HG02642 (cell line): ENCODE results near the gene NPIPB2.
"Not testable (repeated sequence)": the region's sequence is repeated elsewhere in the genome, so short reads cannot be mapped to it uniquely, and the experiment has no call there.

Experiments used
- ATAC-seq: cut with Tn5 transposase; IDR thresholded peaks from one replicate; pipeline ENCODE4 v1.9.1; 2021; ENCODE audit warnings: mild to moderate bottlenecking; ENCODE audit not compliant: unreplicated experiment, poor library complexity

Gene NPIPB2

DNA sequence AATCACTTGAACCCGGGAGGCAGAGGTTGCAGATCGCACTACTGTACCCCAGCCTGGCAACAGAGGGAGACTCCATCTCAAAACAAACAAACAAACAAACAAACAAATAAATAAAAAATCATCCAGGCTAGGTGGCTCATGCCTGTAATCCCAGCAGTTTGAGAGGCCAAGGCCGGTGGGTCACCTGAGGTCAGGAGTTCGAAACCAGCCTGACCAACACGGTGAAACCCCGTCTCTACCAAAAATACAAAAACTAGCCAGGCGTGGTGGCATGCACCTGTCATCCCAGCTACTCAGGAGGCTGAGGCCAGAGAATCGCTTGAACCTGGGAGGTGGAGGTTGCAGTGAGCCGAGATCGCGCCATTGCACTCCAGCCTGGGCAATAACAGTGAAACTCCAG lies 21.1 kb upstream of the NPIPB2 start:
- ATAC-seq = not testable (repeated sequence)

DNA sequence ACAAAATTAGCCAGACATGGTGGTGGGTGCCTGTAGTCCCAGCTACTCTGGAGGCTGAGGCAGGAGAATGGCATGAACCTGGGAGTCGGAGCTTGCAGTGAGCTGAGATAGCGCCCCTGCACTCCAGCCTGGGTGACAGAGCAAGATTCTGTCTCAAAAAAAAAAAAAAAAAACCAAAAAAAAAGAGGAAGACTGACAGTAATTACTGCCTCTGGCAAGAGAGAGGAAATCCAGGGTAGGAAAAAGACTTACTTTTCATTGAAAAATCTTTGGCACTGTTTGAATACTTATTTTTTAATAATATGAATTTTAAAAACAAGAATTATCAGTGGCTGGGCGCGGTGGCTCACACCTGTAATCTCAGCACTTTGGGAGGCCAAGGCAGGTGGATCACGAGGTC lies 20.6 kb upstream of the NPIPB2 start:
- ATAC-seq = not testable (repeated sequence)

DNA sequence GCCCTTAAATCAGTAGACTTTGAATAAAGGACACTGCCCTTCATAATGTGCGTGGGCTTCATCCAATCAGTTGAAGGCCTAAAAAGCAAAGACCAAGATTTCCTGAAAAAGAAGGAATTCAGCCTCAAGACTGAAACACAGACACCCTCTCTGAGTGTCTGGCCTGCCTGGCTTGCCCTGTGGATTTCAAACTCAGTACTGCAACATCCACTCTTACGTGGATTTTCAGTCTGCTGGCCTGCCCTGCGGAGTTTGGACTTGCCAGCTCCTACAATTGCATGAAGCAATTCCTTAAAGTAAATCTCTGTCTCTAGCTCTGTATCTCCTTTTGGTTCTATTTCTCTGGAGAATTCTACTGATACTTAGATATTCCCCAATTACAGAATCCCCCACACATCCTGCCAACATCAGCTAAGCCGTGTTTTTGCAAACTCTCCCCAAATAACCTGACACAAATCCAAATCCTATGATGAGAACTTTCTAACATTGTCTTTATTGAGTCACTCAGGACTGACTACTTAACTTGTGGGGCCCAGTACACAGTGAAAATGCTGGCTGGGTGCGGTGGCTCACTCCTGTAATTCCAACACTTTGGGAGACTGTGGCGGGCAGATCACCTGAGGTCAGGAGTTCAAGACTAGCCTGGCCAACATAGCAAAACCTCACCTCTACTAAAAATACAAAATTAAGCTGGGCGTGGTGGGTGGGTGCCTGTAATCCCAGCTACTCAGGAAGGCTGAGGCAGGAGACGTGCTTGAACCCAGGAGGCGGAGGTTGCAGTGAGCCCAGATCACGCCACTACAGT lies 15.9 kb upstream of the NPIPB2 start:
- no peak for ATAC-seq

DNA sequence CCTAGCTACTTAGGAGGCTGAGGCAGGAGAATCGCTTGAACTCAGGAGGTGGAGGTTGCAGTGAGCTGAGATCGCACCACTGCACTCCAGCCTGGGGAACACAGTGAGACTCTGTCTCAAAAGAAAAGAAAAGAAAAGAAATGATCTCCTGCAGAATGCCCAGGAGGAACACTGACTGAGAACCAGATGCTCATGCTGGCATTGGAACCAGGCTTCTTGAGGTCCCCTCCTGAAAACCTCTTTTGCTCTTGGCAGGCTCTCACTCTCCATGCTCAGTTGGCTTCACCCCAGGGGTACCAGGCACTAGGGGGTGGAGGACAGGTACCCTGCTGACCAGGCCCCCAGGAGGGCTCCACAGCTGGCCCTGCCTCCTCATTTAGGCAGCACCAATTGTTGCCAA lies 14.7 kb upstream of the NPIPB2 start:
- ATAC-seq = no peak

DNA sequence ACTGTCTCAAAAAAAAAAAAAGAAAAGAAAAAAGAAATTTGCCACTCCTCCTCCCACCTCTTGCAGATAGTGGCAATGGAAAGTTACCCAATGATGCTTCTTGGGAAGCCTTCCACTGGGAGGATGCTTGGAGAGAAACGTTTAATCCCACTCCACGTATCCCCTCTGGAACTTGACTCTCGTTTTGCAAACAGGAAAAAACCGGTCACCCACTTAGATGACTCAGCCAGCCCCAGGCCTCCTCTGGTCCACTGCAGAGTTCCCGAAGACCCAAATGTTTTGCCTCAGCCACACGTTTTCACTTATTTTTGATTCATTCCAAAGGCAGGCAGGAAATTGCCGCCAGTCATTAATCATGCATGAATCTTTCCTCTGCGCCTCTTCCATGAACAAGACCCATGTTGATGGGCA lies 13.9 kb upstream of the NPIPB2 start:
- ATAC-seq = no peak

DNA sequence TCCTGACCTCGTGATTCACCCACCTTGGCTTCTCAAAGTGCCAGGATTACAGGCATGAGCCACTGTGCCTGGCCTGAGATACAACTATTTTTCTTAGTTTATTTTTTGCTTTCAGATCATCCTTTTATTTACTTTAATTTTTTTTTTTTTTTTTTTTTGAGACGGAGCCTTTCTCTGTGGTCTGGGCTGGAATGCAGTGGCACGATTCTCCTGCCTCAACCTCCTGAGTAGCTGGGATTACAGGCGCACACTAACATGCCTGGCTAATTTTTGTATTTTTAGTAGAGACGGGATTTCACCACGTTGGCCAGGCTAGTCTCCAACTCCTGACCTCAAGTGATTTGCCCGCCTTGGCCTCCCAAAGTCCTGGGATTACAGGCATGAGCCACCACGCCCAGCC lies 11.7 kb upstream of the NPIPB2 start:
- not testable (repeated sequence) for ATAC-seq

GRCh38 chr16:11950388-11950787 lies 8.5 kb upstream of the NPIPB2 start:
- ATAC-seq = no peak

DNA sequence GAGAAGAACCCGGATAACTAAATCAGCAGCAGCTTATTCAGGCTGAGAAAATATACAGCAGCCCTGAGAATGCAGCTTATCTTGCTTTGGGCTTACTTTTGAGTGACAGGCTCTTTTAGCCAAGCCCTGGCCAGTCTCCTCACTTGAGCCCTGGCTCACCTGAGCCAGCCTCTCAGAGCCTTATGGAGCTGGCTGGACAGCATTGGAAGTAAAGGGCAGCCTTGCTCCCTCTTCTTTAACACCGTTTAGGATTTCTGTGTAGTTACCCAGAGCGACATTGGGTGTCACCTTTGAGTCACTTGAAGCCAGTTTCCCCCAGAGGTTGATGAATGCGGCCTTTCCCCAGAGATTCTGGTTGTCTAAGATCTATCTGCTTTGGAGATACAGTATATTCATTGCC lies 7.7 kb upstream of the NPIPB2 start:
- ATAC-seq = no peak

- no peak for ATAC-seq
These were observed 7.0 kb upstream of the NPIPB2 start for GRCh38 chr16:11948819-11949218.

GRCh38 chr16:11946433-11946832 lies 4.6 kb upstream of the NPIPB2 start:
- ATAC-seq = no peak

- ATAC-seq = not testable (repeated sequence)
These were observed 14.5 kb downstream of the NPIPB2 start for GRCh38 chr16:11927350-11927749.

DNA sequence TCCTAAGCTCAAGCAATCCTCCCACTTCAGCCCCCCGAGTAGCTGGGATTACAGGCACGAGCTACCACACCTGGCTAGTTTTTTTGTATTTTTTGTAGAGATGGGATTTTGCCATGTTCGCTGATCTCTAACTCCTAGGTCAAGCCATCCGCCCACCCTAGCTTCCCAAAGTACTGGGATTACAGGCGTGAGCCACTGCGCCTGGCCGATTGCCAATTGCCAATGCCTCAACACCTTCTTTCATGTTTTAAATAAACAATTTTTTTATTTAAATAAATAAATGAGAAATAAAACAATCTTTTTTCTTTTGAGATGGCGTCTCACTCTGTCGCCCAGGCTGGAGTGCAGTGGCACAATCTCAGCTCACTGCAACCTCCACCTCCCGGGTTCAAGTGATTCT lies 17.8 kb downstream of the NPIPB2 start:
- ATAC-seq = not testable (repeated sequence)

DNA sequence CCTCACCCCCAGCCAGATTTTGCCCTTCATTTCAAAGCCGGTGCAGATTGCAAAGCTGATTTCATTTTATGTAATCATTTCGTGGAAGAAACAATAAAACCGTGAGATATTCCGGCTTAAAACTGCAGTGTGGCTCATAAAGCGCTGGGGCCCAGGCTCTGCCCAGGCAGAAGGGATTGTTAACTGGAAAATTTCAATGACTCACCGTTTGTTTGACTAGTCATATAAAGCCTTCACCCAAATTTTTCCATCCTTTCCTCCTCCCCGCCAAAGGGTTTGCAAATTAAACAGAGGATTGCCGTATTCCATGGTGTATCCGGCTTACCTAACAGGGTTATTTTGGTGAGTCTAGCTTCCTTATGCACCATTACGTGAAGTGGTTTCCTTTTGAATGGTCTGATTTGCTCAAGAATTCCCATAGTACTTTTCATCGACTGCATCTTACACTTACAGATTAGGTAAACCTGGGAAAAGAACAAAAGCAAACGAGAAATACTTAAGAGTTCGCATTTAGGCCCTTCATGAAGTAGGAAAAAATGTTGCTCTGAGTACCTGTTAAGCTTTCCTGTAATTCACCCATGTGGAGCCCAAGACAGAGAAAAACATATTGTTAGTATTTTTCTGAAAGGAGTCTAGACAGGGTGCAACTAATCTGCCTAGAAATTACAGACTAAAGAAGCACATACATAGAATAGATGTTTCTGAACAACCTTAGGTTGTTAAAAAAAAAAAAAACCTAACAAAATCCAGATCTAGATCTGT lies 25.1 kb downstream of the NPIPB2 start:
- no peak for ATAC-seq

- peak; percentile 83 for ATAC-seq
These were observed 26.0 kb downstream of the NPIPB2 start, which contains the start of gene GSPT1 for GRCh38 chr16:11915644-11916523. Gene GSPT1 (minus strand): TSS chr16:11915956. CDS start chr16:11915720, 236 bp downstream.

- peak; percentile 45 for ATAC-seq
These were observed 26.7 kb downstream of the NPIPB2 start for GRCh38 chr16:11915114-11915643.

- peak; percentile 0 for ATAC-seq
These were observed 27.4 kb downstream of the NPIPB2 start for GRCh38 chr16:11914210-11915113.

DNA sequence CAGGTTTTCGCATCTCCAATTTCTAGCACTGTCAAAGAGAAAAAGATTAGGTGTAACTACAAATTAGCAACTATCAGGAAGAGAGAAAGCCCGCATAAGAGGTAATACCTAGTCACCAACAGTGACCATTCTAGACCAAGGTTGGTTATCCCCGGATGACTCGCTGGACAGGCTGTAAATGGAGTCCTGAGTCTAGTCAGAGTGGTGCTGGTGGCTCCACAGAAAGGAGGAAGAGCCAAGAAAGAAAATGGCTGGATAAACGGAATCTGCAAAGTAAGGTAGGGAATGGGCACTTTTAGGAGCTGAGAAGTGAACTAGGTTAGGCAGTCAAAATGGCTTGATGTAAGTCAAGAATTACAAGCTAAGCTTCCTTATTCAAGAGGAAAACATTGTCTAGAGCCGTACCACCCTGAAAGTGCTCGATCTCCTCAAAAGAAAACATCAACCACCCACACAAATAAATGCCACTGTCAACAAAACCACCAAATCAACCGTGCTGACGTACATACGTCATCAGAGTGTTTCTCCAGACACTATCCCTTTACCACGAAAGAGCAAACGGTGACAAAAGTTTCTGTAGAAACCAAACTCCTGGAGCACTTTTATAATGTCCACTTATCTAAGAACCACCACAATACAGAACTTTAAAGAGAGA lies 28.3 kb downstream of the NPIPB2 start:
- ATAC-seq = no peak

- ATAC-seq = no peak
These were observed 31.9 kb downstream of the NPIPB2 start for GRCh38 chr16:11909653-11910545.
